ENCODE measurements around the gene MAP3K6. TPM values are rescaled to one million over a fixed set of nuclear protein-coding genes. Genes with fewer than 3 reads are reported as not detected.
A peak's percentile ranks its signal among the peaks of the same experiment; 100 is the strongest.

Gene MAP3K6
- total and polyA plus RNA-seq, 2 donors (not counting 3 experiments of a cell fraction or from before 2014, with no cell fraction given) = 9.9 to 12.4 TPM

GRCh38 chr1:27403065-27403726 is 36.4 kb upstream of the MAP3K6 start:
- no peak overlapping the region for H3K27ac ChIP-seq (ENCODE audit: insufficient read depth, low read depth, low read length)
- no peaks in the 10 kb centered on the region for H3K9me3 ChIP-seq (replicated peaks; ENCODE audit: control insufficient read depth, insufficient read depth, low read length)
- H2AFZ ChIP-seq (ENCODE audit: low read depth, low read length) = no peak overlapping the region
- dilution Hi-C loops (cut with MboI; ENCODE audit: extremely low pct_ligation_motif_present, low sequenced_read_pairs) (loop anchor here (25.0 kb wide), 1 partner anchor 184 kb away; no protein-coding TSS in a partner anchor), intact Hi-C loops (cut with micrococcal nuclease) (loop anchor here (2.0 kb wide), 1 partner anchor 26 kb away; no protein-coding TSS in a partner anchor)
- H3K79me2 ChIP-seq (ENCODE audit: control insufficient read depth, insufficient read depth, low read length) = no peaks in the 10 kb centered on the region
- no peak overlapping the region for H3K4me2 ChIP-seq (ENCODE audit: insufficient read depth, low read length)
- no peak overlapping the region for H3K4me3 ChIP-seq (replicated peaks in 1 of 3; ENCODE audit: insufficient read depth in 1 of 3, low read depth in 1 of 3, low read length in 3 of 3)
- H3K4me1 ChIP-seq (ENCODE audit: control insufficient read depth, extremely low read depth, insufficient read depth, low read length) = peaks cover 4% of the 10 kb centered on the region
- no peaks in the 10 kb centered on the region for H3K9me1 ChIP-seq (replicated peaks; ENCODE audit: control insufficient read depth, extremely low read depth, insufficient read depth, low read length)
- no peak overlapping the region for H3K9ac ChIP-seq (replicated peaks; ENCODE audit: extremely low read depth, insufficient read depth, low read length)
- CTCF ChIA-PET = interaction anchor here (0.8 to 3.0 kb wide), 7 partner anchors 13 to 208 kb away, joined by 3 to 33 read pairs (median 3); partner anchors contain the start of gene AHDC1
- DNase-seq (ENCODE audit: low read depth, low spot score) = peak; percentile 51
- H3K36me3 ChIP-seq (ENCODE audit: control insufficient read depth in 2 of 2, extremely low read depth in 1 of 2, insufficient read depth in 2 of 2, low read length in 2 of 2) = peaks cover 5 to 19% of the 10 kb centered on the region in 2 experiments
- TF ChIP-seq MAX (IDR thresholded peaks at IDR 0.05; ENCODE audit: insufficient read depth, insufficient read length) (no peak), POLR2A (IDR thresholded peaks at IDR 0.05; ENCODE audit: low read depth, low read length) (no peak), POLR2AphosphoS5 (IDR thresholded peaks at IDR 0.05; ENCODE audit: insufficient read depth, low read depth, low read length) (no peak), CTCF (IDR thresholded peaks at IDR 0.05; ENCODE audit: extremely low read depth in 1 of 2, insufficient read depth in 1 of 2, low read depth in 1 of 2, low read length in 2 of 2) (peak in 1 of 2 donors; percentile 3)
- no TSS peak for BruUV-seq (replicated peaks)
- H4K20me1 ChIP-seq (replicated peaks; ENCODE audit: control insufficient read depth, extremely low read depth, insufficient read depth, low read length) = no peaks in the 10 kb centered on the region
- POLR2A ChIA-PET = no interaction called here
- FAIRE-seq = no peak
- H3K27me3 ChIP-seq (ENCODE audit: control insufficient read depth in 2 of 2, insufficient read depth in 2 of 2, low read length in 2 of 2) = no peaks in the 10 kb centered on the region

All from endothelial cell of umbilical vein (primary cell).